GM23248 (cell line): ENCODE measurements around the gene FAM200A.

Experiments
- EZH2 ChIP-seq: fragments of 200-600 bp; sonication (generic); IDR thresholded peaks from 2 replicates; pipeline ENCODE4 v1.6.1; 2018; ENCODE audit warnings: antibody characterized with exemption, mild to moderate bottlenecking; ENCODE audit not compliant: insufficient read depth, poor library complexity, severe bottlenecking
- EZH2phosphoT487 ChIP-seq: fragments of 200-600 bp; sonication (generic); IDR thresholded peaks from 2 replicates; pipeline ENCODE4 v1.6.1; 2018; ENCODE audit warnings: antibody characterized with exemption, moderate library complexity, mild to moderate bottlenecking, low read depth; ENCODE audit not compliant: insufficient read depth

- no peak for TF ChIP-seq EZH2
- TF ChIP-seq EZH2phosphoT487 = no peak
These were observed 10.9 kb upstream of the FAM200A start for GRCh38 chr7:99562832-99563231.
